Nephron progenitor cell (in vitro differentiated cells): ENCODE data around the gene TSPAN32.

Experiments used
- DNase-seq: peaks from one replicate; pipeline ENCODE4 v3.0.0; 2021
- H3K27ac Mint-ChIP-seq: 2 replicates; pipeline ENCODE4 v1.8.0; 2021; ENCODE audit warnings: mild to moderate bottlenecking, moderate library complexity, mixed read lengths
- H3K27me3 Mint-ChIP-seq: 2 replicates; pipeline ENCODE4 v1.8.0; 2021; ENCODE audit warnings: mild to moderate bottlenecking, low read depth, mixed read lengths; ENCODE audit not compliant: poor library complexity
- H3K36me3 Mint-ChIP-seq: 2 replicates; pipeline ENCODE4 v1.8.0; 2021; ENCODE audit warnings: low read depth, mixed read lengths
- H3K4me1 Mint-ChIP-seq: 2 replicates; pipeline ENCODE4 v1.8.0; 2021; ENCODE audit warnings: mixed read lengths
- H3K4me3 Mint-ChIP-seq: 2 replicates; pipeline ENCODE4 v1.8.0; 2021; ENCODE audit warnings: mild to moderate bottlenecking, moderate library complexity, mixed read lengths
- H3K9me3 Mint-ChIP-seq: 2 replicates; pipeline ENCODE4 v1.8.0; 2021; ENCODE audit warnings: mild to moderate bottlenecking, moderate library complexity, mixed read lengths
- CTCF ChIP-seq: fragments of 200-600 bp; sonication (generic); IDR thresholded peaks from 2 replicates; pipeline ENCODE4 v1.5.0; 2021; ENCODE audit warnings: antibody characterized with exemption

The TSPAN32 gene

GRCh38 chr11:2301631-2302305 is at the start of gene TSPAN32, which contains the start of gene C11orf21:
TSPAN32 (plus strand) TSS chr11:2302013; CDS start chr11:2302150, 137 bp downstream.
C11orf21 (minus strand) TSS chr11:2301918; CDS start chr11:2301808, 110 bp downstream.
- H3K36me3 Mint-ChIP-seq = no peaks in the 10 kb centered on the region
- H3K4me1 Mint-ChIP-seq = peaks cover 31% of the 10 kb centered on the region
- H3K9me3 Mint-ChIP-seq = no peaks in the 10 kb centered on the region
- DNase-seq = no peak
- TF ChIP-seq CTCF = no peak
- H3K27ac Mint-ChIP-seq = no peak within 1 kb of the TSS
- peaks cover 6% of the 10 kb centered on the region for H3K27me3 Mint-ChIP-seq
- H3K4me3 Mint-ChIP-seq = no peak within 1 kb of the TSS

GRCh38 chr11:2252018-2252417 is 49.8 kb upstream of the TSPAN32 start:
- Mint-ChIP-seq H3K4me3 (no peak overlapping the region), H3K27me3 (peaks cover 20% of the 10 kb centered on the region), H3K27ac (no peak overlapping the region), H3K4me1 (peaks cover 19% of the 10 kb centered on the region), H3K36me3 (no peaks in the 10 kb centered on the region), H3K9me3 (peaks cover 24% of the 10 kb centered on the region)
- TF ChIP-seq CTCF = no peak
- no peak for DNase-seq

GRCh38 chr11:2256293-2256913 is 45.4 kb upstream of the TSPAN32 start:
- H3K4me3 Mint-ChIP-seq = no peak overlapping the region
- H3K27me3 Mint-ChIP-seq = peaks cover 9% of the 10 kb centered on the region
- no peaks in the 10 kb centered on the region for H3K36me3 Mint-ChIP-seq
- DNase-seq = no peak
- no peak for TF ChIP-seq CTCF
- H3K9me3 Mint-ChIP-seq = peaks cover 18% of the 10 kb centered on the region
- H3K4me1 Mint-ChIP-seq = peaks cover 6% of the 10 kb centered on the region
- no peak overlapping the region for H3K27ac Mint-ChIP-seq

- no peak for DNase-seq
- Mint-ChIP-seq H3K27ac (no peak overlapping the region), H3K4me3 (no peak overlapping the region), H3K4me1 (peaks cover 11% of the 10 kb centered on the region), H3K9me3 (peaks cover 18% of the 10 kb centered on the region), H3K27me3 (peaks cover 9% of the 10 kb centered on the region), H3K36me3 (no peaks in the 10 kb centered on the region)
- no peak for TF ChIP-seq CTCF
Measured at GRCh38 chr11:2256951-2257700, 44.7 kb upstream of the TSPAN32 start.

GRCh38 chr11:2258501-2259465 is 43.0 kb upstream of the TSPAN32 start:
- Mint-ChIP-seq H3K36me3 (no peaks in the 10 kb centered on the region), H3K4me1 (peaks cover 17% of the 10 kb centered on the region), H3K27ac (peak overlapping the region; percentile 90), H3K27me3 (peaks cover 9% of the 10 kb centered on the region), H3K9me3 (peaks cover 12% of the 10 kb centered on the region), H3K4me3 (no peak overlapping the region)
- no peak for DNase-seq
- no peak for TF ChIP-seq CTCF
